ENCODE measurements around the gene CEP290. TPM values are rescaled to one million over a fixed set of nuclear protein-coding genes. Genes with fewer than 3 reads are reported as not detected.

Gene CEP290
- total and polyA plus RNA-seq, 4 donors, result 1.0 to 4.7 (median 4.0) TPM

DNA sequence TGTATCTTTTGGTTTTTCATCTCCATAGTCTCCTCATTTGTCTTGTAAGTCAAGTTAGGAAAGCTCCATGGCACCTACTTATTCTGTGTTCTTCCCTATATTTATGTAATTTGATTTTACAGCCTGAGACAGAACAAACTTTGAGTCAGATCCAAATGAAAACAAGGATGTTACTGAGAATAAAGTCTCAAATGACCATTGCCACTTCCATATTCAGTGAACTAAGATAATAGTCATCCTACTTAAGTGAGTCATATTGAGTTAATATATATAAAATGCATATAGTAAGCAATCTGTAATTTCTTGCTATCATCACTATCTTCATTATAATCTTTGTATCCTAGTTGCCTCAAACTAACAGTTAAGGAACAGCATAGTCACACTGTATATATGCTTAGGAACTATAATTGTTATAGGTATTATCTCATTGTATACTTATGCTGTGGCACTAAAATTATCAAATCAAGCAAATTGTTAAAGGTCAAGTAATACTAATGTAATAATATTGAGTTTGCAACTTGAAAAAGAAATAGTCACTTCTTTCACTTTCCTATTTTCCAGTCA, 31.0 kb upstream of the CEP290 start:
- no peak for DNase-seq (ENCODE audit: low spot score)
- peaks cover 6 to 13% (median 7%) of the 10 kb centered on the region in 4 donors for H3K36me3 ChIP-seq (ENCODE audit: control insufficient read depth in 4 of 4, insufficient read depth in 3 of 4, low read depth in 1 of 4, low read length in 3 of 4)
- H3K9me3 ChIP-seq (ENCODE audit: control insufficient read depth in 4 of 4, low read length in 3 of 4), result no peaks in the 10 kb centered on the region
- H3K4me3 ChIP-seq (ENCODE audit: low read depth in 1 of 3, low read length in 3 of 3), result no peak overlapping the region
- H3K27ac ChIP-seq (ENCODE audit: low read depth in 1 of 2, low read length in 2 of 2), result no peak overlapping the region
- H3K27me3 ChIP-seq (ENCODE audit: control insufficient read depth in 4 of 4, insufficient read depth in 4 of 4, low read length in 3 of 4), result no peaks in the 10 kb centered on the region
- TF ChIP-seq EGR1 (IDR thresholded peaks at IDR 0.05; ENCODE audit: low read depth in 2 of 2) (no peak), FOXA1 (IDR thresholded peaks at IDR 0.05) (no peak), TAF1 (conservative IDR thresholded peaks at IDR 0.05) (no peak), RXRA (IDR thresholded peaks at IDR 0.05) (no peak), SP1 (IDR thresholded peaks at IDR 0.05) (no peak), CTCF (IDR thresholded peaks at IDR 0.05; ENCODE audit: low read depth, low read length, missing input control) (no peak), FOXA2 (IDR thresholded peaks at IDR 0.05) (no peak)
- TF ChIP-seq, protein P1, sequence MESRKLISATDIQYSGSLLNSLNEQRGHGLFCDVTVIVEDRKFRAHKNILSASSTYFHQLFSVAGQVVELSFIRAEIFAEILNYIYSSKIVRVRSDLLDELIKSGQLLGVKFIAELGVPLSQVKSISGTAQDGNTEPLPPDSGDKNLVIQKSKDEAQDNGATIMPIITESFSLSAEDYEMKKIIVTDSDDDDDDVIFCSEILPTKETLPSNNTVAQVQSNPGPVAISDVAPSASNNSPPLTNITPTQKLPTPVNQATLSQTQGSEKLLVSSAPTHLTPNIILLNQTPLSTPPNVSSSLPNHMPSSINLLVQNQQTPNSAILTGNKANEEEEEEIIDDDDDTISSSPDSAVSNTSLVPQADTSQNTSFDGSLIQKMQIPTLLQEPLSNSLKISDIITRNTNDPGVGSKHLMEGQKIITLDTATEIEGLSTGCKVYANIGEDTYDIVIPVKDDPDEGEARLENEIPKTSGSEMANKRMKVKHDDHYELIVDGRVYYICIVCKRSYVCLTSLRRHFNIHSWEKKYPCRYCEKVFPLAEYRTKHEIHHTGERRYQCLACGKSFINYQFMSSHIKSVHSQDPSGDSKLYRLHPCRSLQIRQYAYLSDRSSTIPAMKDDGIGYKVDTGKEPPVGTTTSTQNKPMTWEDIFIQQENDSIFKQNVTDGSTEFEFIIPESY (IDR thresholded peaks at IDR 0.05), result no peak
- TF ChIP-seq, protein P2, sequence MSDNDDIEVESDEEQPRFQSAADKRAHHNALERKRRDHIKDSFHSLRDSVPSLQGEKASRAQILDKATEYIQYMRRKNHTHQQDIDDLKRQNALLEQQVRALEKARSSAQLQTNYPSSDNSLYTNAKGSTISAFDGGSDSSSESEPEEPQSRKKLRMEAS (IDR thresholded peaks at IDR 0.05), result no peak
- H3K4me1 ChIP-seq (ENCODE audit: control insufficient read depth in 4 of 4, insufficient read depth in 4 of 4, low read length in 3 of 4), result no peaks in the 10 kb centered on the region
- H3K9ac ChIP-seq (ENCODE audit: low read depth in 1 of 2, low read length in 2 of 2), result no peak overlapping the region

GRCh38 chr12:88167384-88167783, 25.5 kb upstream of the CEP290 start:
- H3K36me3 ChIP-seq (ENCODE audit: control insufficient read depth in 4 of 4, insufficient read depth in 3 of 4, low read depth in 1 of 4, low read length in 3 of 4), result peaks cover 0 to 12% (median 3%) of the 10 kb centered on the region in 4 donors
- no peak overlapping the region for H3K4me3 ChIP-seq (ENCODE audit: low read depth in 1 of 3, low read length in 3 of 3)
- no peak for DNase-seq (ENCODE audit: low spot score)
- no peaks in the 10 kb centered on the region for H3K9me3 ChIP-seq (ENCODE audit: control insufficient read depth in 4 of 4, low read length in 3 of 4)
- H3K27me3 ChIP-seq (ENCODE audit: control insufficient read depth in 4 of 4, insufficient read depth in 4 of 4, low read length in 3 of 4), result no peaks in the 10 kb centered on the region
- TF ChIP-seq, protein P2 (IDR thresholded peaks at IDR 0.05), result no peak
- TF ChIP-seq NR2F2 (IDR thresholded peaks at IDR 0.05) (no peak), RAD21 (IDR thresholded peaks at IDR 0.05) (no peak)
- TF ChIP-seq, protein P1 (IDR thresholded peaks at IDR 0.05), result no peak
- H3K27ac ChIP-seq (ENCODE audit: low read depth in 1 of 2, low read length in 2 of 2), result no peak overlapping the region
- H3K9ac ChIP-seq (ENCODE audit: low read depth in 1 of 2, low read length in 2 of 2), result no peak overlapping the region
- no peaks in the 10 kb centered on the region for H3K4me1 ChIP-seq (ENCODE audit: control insufficient read depth in 4 of 4, insufficient read depth in 4 of 4, low read length in 3 of 4)
- WGBS, result 41% methylated on average over 2 of the region's 2 CpGs

DNA sequence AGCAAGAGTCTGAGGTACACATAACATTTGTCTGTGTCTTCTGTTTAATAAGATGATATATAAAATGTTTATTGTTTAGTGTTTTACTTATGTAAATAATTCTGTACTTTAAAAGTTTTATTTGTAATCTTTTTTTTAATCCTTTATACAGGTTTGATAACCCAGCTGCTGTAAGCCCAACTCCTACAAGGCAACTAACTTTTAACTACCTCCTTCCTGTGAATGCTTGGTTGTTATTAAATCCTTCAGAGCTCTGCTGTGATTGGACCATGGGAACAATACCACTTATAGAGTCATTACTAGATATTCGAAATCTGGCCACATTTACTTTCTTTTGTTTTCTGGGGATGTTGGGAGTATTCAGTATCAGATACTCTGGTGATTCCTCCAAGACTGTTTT, 24.3 kb upstream of the CEP290 start:
- no peaks in the 10 kb centered on the region for H3K4me1 ChIP-seq (ENCODE audit: control insufficient read depth in 4 of 4, insufficient read depth in 4 of 4, low read length in 3 of 4)
- no peak overlapping the region for H3K27ac ChIP-seq (ENCODE audit: low read depth in 1 of 2, low read length in 2 of 2)
- DNase-seq (ENCODE audit: low spot score), result no peak
- H3K9me3 ChIP-seq (ENCODE audit: control insufficient read depth in 4 of 4, low read length in 3 of 4), result no peaks in the 10 kb centered on the region
- no peak overlapping the region for H3K4me3 ChIP-seq (ENCODE audit: low read depth in 1 of 3, low read length in 3 of 3)
- WGBS, result 91% methylated on average over 1 of the region's 1 CpG
- H3K9ac ChIP-seq (ENCODE audit: low read depth in 1 of 2, low read length in 2 of 2), result no peak overlapping the region
- H3K27me3 ChIP-seq (ENCODE audit: control insufficient read depth in 4 of 4, insufficient read depth in 4 of 4, low read length in 3 of 4), result no peaks in the 10 kb centered on the region
- H3K36me3 ChIP-seq (ENCODE audit: control insufficient read depth in 4 of 4, insufficient read depth in 3 of 4, low read depth in 1 of 4, low read length in 3 of 4), result peaks cover 1 to 12% (median 3%) of the 10 kb centered on the region in 4 donors
- TF ChIP-seq RXRA (IDR thresholded peaks at IDR 0.05) (no peak), GABPA (IDR thresholded peaks at IDR 0.05 in 1 of 2, conservative IDR thresholded peaks at IDR 0.05 in 1 of 2) (no peak), RAD21 (IDR thresholded peaks at IDR 0.05) (no peak), EGR1 (IDR thresholded peaks at IDR 0.05; ENCODE audit: low read depth in 2 of 2) (no peak), JUND (IDR thresholded peaks at IDR 0.05) (no peak), REST (IDR thresholded peaks at IDR 0.05) (no peak)
- TF ChIP-seq, protein P1 (IDR thresholded peaks at IDR 0.05), result no peak
- TF ChIP-seq, protein P2 (IDR thresholded peaks at IDR 0.05), result no peak
